Natural killer cell (primary cell): Measurements from ENCODE around the gene PKDREJ. TPM values are rescaled to one million over a fixed set of nuclear protein-coding genes. Genes with fewer than 3 reads are reported as not detected.

Experiments
- ATAC-seq, 3 donors: fragments of 150-1000 bp in 2 of 3; fragments of 200-7000 bp in 1 of 3; cut with Tn5 transposase; 1 replicate in 1 of 3; 2 replicates in 2 of 3; pipeline ENCODE4 v1.10.0; 2021; ENCODE audit warnings: mild to moderate bottlenecking in 2 of 3, moderate library complexity in 2 of 3
- DNase-seq, 2 donors: peaks; one replicate each; pipeline versions ENCODE4 v3.0.0 to v3.0.0-alpha.2; 2013 to 2021; ENCODE audit warnings: mixed read lengths in 1 of 2
- H3K27ac ChIP-seq: one replicate; pipeline ENCODE4 v1.5.1; 2013; ENCODE audit warnings: mild to moderate bottlenecking, low read length
- H3K27me3 ChIP-seq: one replicate; pipeline ENCODE4 v1.6.1; 2013; ENCODE audit warnings: low read length; ENCODE audit not compliant: control insufficient read depth, insufficient read depth
- H3K36me3 ChIP-seq: one replicate; pipeline ENCODE4 v1.6.1; 2013; ENCODE audit warnings: low read length; ENCODE audit not compliant: control insufficient read depth, insufficient read depth
- H3K4me1 ChIP-seq: one replicate; pipeline ENCODE4 v1.6.1; 2013; ENCODE audit warnings: low read length; ENCODE audit not compliant: control insufficient read depth, insufficient read depth
- H3K4me3 ChIP-seq: one replicate; pipeline ENCODE4 v1.5.1; 2013; ENCODE audit warnings: low read length
- H3K9me3 ChIP-seq: one replicate; pipeline ENCODE4 v1.6.1; 2013; ENCODE audit warnings: low read length; ENCODE audit not compliant: control insufficient read depth, insufficient read depth
- H3K27ac Mint-ChIP-seq, 2 donors: one replicate each; pipeline ENCODE4 v1.8.0; 2022; ENCODE audit warnings: mild to moderate bottlenecking in 2 of 2, mixed read lengths in 2 of 2, moderate library complexity in 1 of 2
- H3K27me3 Mint-ChIP-seq, 2 donors: one replicate each; pipeline ENCODE4 v1.8.0; 2022; ENCODE audit warnings: low read depth in 2 of 2, mixed read lengths in 2 of 2
- H3K36me3 Mint-ChIP-seq: one replicate; pipeline ENCODE4 v1.8.0; 2022; ENCODE audit warnings: mixed read lengths
- H3K4me1 Mint-ChIP-seq, 2 donors: one replicate each; pipeline ENCODE4 v1.8.0; 2022; ENCODE audit warnings: mixed read lengths in 2 of 2
- H3K4me3 Mint-ChIP-seq: one replicate; pipeline ENCODE4 v1.8.0; 2022; ENCODE audit warnings: mild to moderate bottlenecking, moderate library complexity, mixed read lengths
- H3K9me3 Mint-ChIP-seq, 2 donors: one replicate each; pipeline ENCODE4 v1.8.0; 2022; ENCODE audit warnings: mixed read lengths in 2 of 2
- WGBS: methylation state at CpG from one replicate; pipeline ENCODE4 v1.1.7; 2013; ENCODE audit warnings: missing lambda C conversion rate; ENCODE audit not compliant: insufficient coverage; 5-methylcytosine and 5-hydroxymethylcytosine counted together
- intact Hi-C: fragments of 100-400 bp; cut with micrococcal nuclease; formaldehyde crosslinking; loops from one replicate; pipeline ENCODE4 v1.14.2; 2022
- total RNA-seq, 4 donors: library from RNA; stranded (reverse); fragments of 120-200 nt in 1 of 4; gene quantifications; one replicate each; pipeline versions ENCODE4 v1.2.3 to v1.2.4, GENCODE V29; 2013 to 2022
- TF ChIP-seq, protein P1 (sequence below): fragments of 200-600 bp; IDR thresholded peaks from one replicate; pipeline ENCODE4 v1.8.0; 2022; ENCODE audit warnings: antibody characterized with exemption

Gene PKDREJ
- total RNA-seq, 3 donors from 2014 or later (not counting 1 experiment from before 2014, with no cell fraction given) = 0.07 to 0.25 (median 0.20) TPM

DNA sequence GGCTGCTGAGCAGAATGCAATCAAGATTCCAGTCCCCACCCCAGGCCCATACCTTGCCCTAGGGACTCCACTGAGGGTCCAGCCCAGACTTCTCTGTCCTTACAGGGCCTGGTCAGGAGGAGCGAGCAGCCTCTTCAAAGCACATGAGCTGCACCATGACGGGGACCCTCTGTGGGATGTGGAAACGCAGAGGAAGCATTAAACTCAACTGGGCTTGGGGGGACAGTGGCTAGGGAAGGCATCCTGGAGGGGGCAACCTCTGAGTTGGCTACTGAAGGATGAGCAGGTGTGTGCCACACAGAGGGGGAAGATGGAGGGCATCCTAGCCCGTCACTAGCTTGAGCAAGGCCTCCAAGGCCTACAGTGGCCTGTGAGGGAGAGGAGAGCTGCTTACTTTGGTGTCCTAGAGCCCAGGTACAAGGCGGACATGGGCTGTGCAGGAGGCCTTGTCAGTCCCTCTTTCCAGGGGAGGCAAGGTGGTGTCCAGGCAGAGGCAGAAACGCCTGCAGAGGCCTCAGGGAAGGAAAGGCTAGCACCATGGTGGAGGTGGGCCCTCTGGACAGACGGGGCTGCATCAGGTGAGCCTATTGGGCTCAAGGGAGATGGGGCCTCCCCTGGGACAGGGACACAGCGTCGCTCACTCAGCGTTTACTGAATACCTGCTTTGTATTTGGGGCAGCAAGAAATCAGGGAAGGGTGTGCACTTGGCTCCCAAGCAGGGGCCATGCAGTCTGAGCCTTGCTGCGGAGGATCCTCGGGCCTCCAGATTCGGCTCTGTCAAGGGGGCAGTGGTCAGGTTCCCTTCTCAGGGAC is 18.9 kb upstream of the PKDREJ start:
- Mint-ChIP-seq H3K4me3 (peak overlapping the region; percentile 96), H3K4me1 (peaks cover 74 to 82% of the 10 kb centered on the region in 2 donors), H3K36me3 (peaks cover 7% of the 10 kb centered on the region), H3K9me3 (no peaks in the 10 kb centered on the region), H3K27me3 (no peaks in the 10 kb centered on the region), H3K27ac (peak overlapping the region; percentile 97 to 99)
- Histone ChIP-seq H3K36me3 (peaks cover 76% of the 10 kb centered on the region), H3K27me3 (no peaks in the 10 kb centered on the region), H3K9me3 (no peaks in the 10 kb centered on the region), H3K27ac (peak overlapping the region; percentile 97), H3K4me3 (peak overlapping the region; percentile 60), H3K4me1 (peaks cover 97% of the 10 kb centered on the region)
- WGBS = 69% methylated on average over 13 of the region's 13 CpGs
- no peak for ATAC-seq
- intact Hi-C loops = loop anchor here (1.0 to 10.0 kb wide), 6 partner anchors 7 to 967 kb away; partner anchors contain the start of genes CDPF1 and GTSE1
- no peak for DNase-seq
- TF ChIP-seq, protein P1, sequence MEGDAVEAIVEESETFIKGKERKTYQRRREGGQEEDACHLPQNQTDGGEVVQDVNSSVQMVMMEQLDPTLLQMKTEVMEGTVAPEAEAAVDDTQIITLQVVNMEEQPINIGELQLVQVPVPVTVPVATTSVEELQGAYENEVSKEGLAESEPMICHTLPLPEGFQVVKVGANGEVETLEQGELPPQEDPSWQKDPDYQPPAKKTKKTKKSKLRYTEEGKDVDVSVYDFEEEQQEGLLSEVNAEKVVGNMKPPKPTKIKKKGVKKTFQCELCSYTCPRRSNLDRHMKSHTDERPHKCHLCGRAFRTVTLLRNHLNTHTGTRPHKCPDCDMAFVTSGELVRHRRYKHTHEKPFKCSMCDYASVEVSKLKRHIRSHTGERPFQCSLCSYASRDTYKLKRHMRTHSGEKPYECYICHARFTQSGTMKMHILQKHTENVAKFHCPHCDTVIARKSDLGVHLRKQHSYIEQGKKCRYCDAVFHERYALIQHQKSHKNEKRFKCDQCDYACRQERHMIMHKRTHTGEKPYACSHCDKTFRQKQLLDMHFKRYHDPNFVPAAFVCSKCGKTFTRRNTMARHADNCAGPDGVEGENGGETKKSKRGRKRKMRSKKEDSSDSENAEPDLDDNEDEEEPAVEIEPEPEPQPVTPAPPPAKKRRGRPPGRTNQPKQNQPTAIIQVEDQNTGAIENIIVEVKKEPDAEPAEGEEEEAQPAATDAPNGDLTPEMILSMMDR = no peak

DNA sequence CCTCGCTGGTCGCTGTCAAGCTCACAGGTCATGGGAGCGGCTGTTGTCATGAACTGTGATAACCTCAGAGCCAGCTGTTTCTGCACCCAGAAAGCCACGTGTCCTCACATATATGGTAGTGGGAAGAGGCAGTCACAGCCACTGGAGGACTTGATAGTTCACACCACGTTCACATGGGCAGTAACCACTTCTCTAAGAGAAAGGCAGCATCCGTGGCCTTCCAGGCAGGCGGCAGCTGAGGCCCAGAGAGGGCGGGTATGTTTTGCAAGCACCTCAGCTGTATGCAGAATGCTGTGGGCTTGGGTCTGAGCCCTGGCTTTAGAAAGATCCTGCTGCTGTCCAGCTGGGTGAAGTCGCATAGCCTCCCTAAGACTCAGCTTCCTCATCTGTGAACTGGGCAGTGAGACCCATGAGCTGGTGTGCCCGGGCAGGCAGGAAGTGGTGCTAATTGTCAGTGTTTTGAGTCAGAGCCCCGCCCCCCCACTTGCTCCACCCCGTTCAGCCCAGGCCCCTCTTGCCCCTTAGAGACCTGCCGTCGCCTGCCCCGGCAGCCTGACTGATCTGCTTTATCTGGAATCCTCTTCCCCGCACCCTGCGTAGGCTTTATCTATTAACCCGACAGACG is 18.0 kb upstream of the PKDREJ start:
- peaks cover 93% of the 10 kb centered on the region for H3K4me1 ChIP-seq
- no peaks in the 10 kb centered on the region for H3K9me3 Mint-ChIP-seq
- H3K36me3 ChIP-seq = peaks cover 69% of the 10 kb centered on the region
- ATAC-seq (peak; percentile 82 to 94 (median 92)), DNase-seq (peak; percentile 72 to 81)
- H3K27me3 Mint-ChIP-seq = no peaks in the 10 kb centered on the region
- intact Hi-C loops = loop anchor here (1.0 to 10.0 kb wide), 6 partner anchors 8 to 966 kb away; partner anchors contain the start of genes CDPF1 and GTSE1
- H3K27ac ChIP-seq = peak overlapping the region; percentile 97
- no peaks in the 10 kb centered on the region for H3K27me3 ChIP-seq
- 38% methylated on average over 19 of the region's 19 CpGs for WGBS
- H3K27ac Mint-ChIP-seq = peak overlapping the region; percentile 97 to 99
- TF ChIP-seq, protein P1 = no peak
- H3K4me3 Mint-ChIP-seq = peak overlapping the region; percentile 96
- H3K4me3 ChIP-seq = peak overlapping the region; percentile 60
- H3K9me3 ChIP-seq = no peaks in the 10 kb centered on the region
- H3K36me3 Mint-ChIP-seq = peaks cover 5% of the 10 kb centered on the region
- H3K4me1 Mint-ChIP-seq = peaks cover 76 to 79% of the 10 kb centered on the region in 2 donors

DNA sequence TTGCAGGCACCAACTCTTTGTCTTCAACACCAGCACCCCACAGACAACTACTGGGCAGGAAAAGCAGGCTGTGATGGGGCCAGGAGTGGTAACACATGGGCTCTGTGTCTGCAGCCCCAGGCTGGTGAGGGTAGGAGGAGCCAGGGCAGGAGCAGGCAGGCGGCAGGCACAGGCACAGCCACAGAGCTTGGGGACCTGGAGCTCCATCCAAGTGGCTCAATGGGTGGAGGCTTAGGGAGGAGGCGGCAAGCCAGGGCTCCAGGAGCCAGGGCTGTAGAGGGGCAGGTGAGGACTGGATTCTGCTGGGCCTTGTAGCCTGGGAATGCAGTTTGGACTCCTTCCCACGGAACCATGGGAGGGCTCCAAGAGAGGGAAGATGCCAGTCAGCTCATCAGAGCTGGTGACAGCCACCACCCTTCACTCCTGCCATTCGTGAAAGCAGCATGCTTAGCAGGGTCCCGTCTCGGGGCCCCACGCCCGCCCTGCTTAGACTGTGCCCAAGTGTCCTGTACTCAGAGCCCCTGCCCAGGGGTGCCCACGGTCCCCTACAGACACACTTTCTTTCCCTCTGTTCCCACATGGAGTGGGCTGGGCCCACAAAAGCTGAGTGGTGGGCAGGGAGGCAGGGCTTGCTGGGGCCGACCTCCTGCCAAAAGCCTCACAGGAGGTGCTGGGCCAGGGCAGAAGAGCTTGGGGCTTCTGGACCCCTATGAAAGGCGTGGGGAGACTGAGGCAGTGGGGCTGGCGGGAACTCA is 17.1 kb upstream of the PKDREJ start:
- peak overlapping the region; percentile 97 to 99 for H3K27ac Mint-ChIP-seq
- no peaks in the 10 kb centered on the region for H3K9me3 Mint-ChIP-seq
- Histone ChIP-seq H3K9me3 (no peaks in the 10 kb centered on the region), H3K36me3 (peaks cover 70% of the 10 kb centered on the region), H3K4me1 (peaks cover 94% of the 10 kb centered on the region), H3K27ac (peak overlapping the region; percentile 97), H3K27me3 (no peaks in the 10 kb centered on the region), H3K4me3 (no peak overlapping the region)
- peaks cover 77 to 82% of the 10 kb centered on the region in 2 donors for H3K4me1 Mint-ChIP-seq
- no peaks in the 10 kb centered on the region for H3K27me3 Mint-ChIP-seq
- intact Hi-C loops = loop anchor here (2.0 to 10.0 kb wide), 4 partner anchors 13 to 965 kb away; partner anchors contain the start of gene GTSE1
- WGBS = 78% methylated on average over 11 of the region's 12 CpGs
- peak overlapping the region; percentile 96 for H3K4me3 Mint-ChIP-seq
- ATAC-seq (no peak), DNase-seq (no peak)
- H3K36me3 Mint-ChIP-seq = no peaks in the 10 kb centered on the region
- TF ChIP-seq, protein P1 = no peak
